Upper lobe of right lung (tissue), 1 donor: Measurements from ENCODE around the gene MTHFSD. TPM values are rescaled to one million over a fixed set of nuclear protein-coding genes. Genes with fewer than 3 reads are reported as not detected.
A peak's percentile ranks its signal among the peaks of the same experiment; 100 is the strongest.

ENCODE experiments used
- ATAC-seq: fragments of 200-7000 bp; cut with Tn5 transposase; one replicate; pipeline ENCODE4 v1.9.1; 2020; ENCODE audit warnings: mild to moderate bottlenecking, moderate library complexity
- DNase-seq: peaks from one replicate; pipeline ENCODE4 v3.0.0-alpha.2; 2020
- H3K27ac ChIP-seq: fragments of 200-600 bp; one replicate; pipeline ENCODE4 v1.8.0; 2022
- H3K27me3 ChIP-seq: fragments of 200-600 bp; one replicate; pipeline ENCODE4 v1.8.0; 2022; ENCODE audit warnings: mild to moderate bottlenecking
- H3K36me3 ChIP-seq: fragments of 200-600 bp; one replicate; pipeline ENCODE4 v1.8.0; 2022
- H3K4me1 ChIP-seq: fragments of 200-600 bp; one replicate; pipeline ENCODE4 v1.8.0; 2022
- H3K4me3 ChIP-seq: fragments of 200-600 bp; one replicate; pipeline ENCODE4 v1.8.0; 2022; ENCODE audit warnings: mild to moderate bottlenecking
- H3K9me3 ChIP-seq: fragments of 200-600 bp; one replicate; pipeline ENCODE4 v1.8.0; 2022
- intact Hi-C: fragments of 100-400 bp; cut with DNase I; formaldehyde crosslinking; loops from one replicate; pipeline ENCODE4 v1.11.0; 2022
- long read RNA-seq: library from polyadenylated mRNA; unstranded; transcript quantifications from one replicate; pipeline ENCODE4 v2.0.0, GENCODE V29; 2021
- total RNA-seq: library from RNA; stranded (reverse); fragmentation: NEBNext Ultra II Directional; extraction: Animal tissue kit (Norgen Biotek cat#: 25700); gene quantifications from one replicate; pipeline ENCODE4 v1.2.1, GENCODE V29; 2021
- TF ChIP-seq, protein P1 (sequence below): fragments of 200-600 bp; IDR thresholded peaks from one replicate; pipeline ENCODE4 v1.8.0; 2022; ENCODE audit warnings: antibody characterized with exemption
- donor health status: DM: no; HTN: yes; CAD: no; lungs with severe emphysema.

Gene MTHFSD, protein sequence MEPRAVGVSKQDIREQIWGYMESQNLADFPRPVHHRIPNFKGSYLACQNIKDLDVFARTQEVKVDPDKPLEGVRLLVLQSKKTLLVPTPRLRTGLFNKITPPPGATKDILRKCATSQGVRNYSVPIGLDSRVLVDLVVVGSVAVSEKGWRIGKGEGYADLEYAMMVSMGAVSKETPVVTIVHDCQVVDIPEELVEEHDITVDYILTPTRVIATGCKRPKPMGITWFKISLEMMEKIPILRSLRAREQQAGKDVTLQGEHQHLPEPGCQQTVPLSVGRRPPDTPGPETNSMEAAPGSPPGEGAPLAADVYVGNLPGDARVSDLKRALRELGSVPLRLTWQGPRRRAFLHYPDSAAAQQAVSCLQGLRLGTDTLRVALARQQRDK
- 18.7 TPM for total RNA-seq
- long read RNA-seq, partial matches to known transcripts: 2 of 13 reads
- long read RNA-seq, other reads (novel, unspliced or antisense): 4 of 13 reads

DNA sequence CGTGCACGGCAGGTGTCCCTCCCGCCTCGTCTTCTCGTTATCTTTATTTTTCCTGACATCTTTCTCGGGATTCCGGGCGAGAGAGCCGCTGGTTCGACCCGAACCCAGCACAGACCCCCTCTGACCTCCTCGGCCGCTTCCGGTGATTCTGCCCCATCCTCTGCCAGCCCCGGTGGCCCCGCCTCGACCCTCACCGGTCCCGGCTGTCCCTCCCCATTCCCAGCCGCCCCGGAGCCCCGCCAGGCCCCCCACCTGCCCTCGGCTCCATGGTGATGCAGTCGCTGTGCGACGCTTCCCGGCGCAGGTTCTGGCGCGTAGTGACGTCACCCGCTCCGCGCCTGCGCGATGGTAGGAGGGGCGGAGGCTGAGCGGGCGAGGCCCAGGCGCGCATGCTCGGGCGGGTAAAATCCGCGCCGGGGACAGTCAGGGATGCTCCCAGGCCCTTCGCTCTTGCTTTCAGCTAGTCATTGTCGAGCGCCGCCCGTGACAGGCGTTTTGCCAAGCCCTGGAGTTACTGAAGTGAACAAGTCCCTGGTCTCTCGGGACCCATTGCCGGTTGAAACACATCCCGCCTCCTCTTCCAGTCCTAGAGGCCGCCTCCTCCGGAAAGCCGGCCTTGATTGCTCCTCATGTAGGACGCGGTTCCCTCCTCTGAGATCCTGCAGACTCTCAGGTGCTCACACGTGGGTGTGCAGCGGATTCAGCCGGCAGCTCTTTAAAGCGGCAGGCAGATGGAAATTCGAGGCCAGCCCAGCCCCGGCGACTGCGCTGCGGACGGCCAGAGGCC lies at the start of gene MTHFSD:
TSS of gene MTHFSD (minus strand) at position 319 of the 787 bp plus-strand sequence. CDS start at position 268, 51 bp downstream.
- ATAC-seq (peak; percentile 98), DNase-seq (peak; percentile 97)
- peak within 1 kb of the TSS; percentile 89 for H3K27ac ChIP-seq
- peak within 1 kb of the TSS; percentile 71 for H3K4me3 ChIP-seq
- no peaks in the 10 kb centered on the region for H3K9me3 ChIP-seq
- peaks cover 12% of the 10 kb centered on the region for H3K4me1 ChIP-seq
- TF ChIP-seq, protein P1, sequence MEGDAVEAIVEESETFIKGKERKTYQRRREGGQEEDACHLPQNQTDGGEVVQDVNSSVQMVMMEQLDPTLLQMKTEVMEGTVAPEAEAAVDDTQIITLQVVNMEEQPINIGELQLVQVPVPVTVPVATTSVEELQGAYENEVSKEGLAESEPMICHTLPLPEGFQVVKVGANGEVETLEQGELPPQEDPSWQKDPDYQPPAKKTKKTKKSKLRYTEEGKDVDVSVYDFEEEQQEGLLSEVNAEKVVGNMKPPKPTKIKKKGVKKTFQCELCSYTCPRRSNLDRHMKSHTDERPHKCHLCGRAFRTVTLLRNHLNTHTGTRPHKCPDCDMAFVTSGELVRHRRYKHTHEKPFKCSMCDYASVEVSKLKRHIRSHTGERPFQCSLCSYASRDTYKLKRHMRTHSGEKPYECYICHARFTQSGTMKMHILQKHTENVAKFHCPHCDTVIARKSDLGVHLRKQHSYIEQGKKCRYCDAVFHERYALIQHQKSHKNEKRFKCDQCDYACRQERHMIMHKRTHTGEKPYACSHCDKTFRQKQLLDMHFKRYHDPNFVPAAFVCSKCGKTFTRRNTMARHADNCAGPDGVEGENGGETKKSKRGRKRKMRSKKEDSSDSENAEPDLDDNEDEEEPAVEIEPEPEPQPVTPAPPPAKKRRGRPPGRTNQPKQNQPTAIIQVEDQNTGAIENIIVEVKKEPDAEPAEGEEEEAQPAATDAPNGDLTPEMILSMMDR: no peak
- H3K36me3 ChIP-seq: peaks cover 6% of the 10 kb centered on the region
- intact Hi-C loops: no loop called here
- peaks cover 13% of the 10 kb centered on the region for H3K27me3 ChIP-seq

DNA sequence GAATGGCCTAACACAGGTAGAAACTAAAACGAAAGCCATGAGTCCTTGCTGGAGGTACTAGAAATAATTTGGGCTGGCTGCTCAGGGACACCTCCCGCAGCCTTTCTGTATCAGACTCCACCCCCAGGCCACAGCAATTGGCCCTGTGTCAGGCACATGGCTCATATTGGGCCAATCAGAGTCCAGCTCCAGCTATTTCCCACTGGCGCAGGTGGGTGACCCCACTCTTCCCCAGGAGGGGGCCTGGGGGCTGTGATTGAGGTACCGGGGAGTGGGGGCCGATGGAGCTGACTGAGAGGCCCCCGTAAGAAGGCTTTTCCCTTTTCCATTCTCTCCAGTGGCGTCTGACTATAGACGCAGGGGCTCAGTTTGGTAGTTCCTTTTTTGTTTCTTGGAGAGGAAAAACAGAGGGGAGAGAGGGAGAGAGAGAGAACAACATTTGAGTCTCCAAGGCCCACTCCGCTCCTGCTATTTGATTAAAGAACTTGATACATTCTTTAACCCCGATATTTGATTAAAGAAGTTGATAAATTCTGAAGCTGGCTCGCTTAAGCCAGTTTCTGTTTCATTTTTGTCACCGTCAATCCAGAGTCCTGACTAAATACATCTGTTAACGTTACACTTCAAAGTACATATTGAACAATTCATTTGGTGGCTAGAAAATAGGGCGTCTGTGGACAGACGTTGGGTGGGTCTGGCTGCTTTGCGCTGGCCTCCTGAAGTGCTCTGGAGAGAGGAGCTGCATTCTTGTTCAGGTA lies 49.6 kb upstream of the MTHFSD start:
- Histone ChIP-seq H3K36me3 (no peaks in the 10 kb centered on the region), H3K4me3 (peak overlapping the region; percentile 37), H3K27ac (no peak overlapping the region), H3K4me1 (no peaks in the 10 kb centered on the region), H3K27me3 (peaks cover 4% of the 10 kb centered on the region), H3K9me3 (no peaks in the 10 kb centered on the region)
- TF ChIP-seq, protein P1: no peak
- intact Hi-C loops: no loop called here
- no peak for DNase-seq
- peak; percentile 78 for ATAC-seq

DNA sequence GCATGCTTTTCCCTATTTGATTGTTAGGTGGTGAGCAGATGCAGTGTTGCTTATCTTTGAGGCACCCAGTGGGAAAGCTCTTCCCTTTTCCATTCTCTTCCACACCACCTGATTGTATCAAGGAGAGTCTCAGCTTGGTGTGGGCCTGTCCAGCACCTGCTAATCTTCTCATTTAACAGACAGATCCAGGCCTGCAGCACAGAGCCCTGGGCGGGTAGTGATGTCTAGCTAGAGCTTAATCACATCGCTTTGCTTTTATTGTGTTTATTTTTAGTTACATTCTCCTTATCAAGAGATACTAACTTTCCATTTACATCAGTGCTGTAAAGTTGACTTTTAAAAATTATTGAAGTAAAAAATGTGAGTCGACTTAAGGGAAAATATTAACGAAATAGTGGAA lies 47.5 kb upstream of the MTHFSD start:
- H3K4me1 ChIP-seq: no peaks in the 10 kb centered on the region
- ATAC-seq (no peak), DNase-seq (no peak)
- intact Hi-C loops: no loop called here
- no peaks in the 10 kb centered on the region for H3K36me3 ChIP-seq
- TF ChIP-seq, protein P1: no peak
- H3K9me3 ChIP-seq: no peaks in the 10 kb centered on the region
- no peak overlapping the region for H3K4me3 ChIP-seq
- no peak overlapping the region for H3K27ac ChIP-seq
- peaks cover 4% of the 10 kb centered on the region for H3K27me3 ChIP-seq

DNA sequence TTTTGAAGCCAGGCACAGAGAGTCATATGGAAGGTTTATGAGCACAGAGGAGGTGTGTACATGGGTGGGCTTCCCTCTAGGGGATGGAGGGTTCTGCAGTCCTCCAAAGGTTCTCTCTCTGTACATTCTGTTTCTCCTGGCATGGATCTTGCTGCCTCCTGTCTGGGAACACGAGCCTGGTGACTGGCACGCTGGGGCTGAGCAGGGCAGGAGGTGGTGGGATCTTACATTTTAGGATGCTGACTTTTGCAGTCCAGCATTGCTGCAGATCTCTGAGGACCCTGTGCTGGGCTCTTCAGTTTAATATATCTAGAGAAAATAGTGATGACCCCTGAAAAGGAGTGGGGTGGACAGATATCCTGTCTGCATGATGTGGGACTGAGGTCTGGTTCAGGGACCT lies 46.3 kb upstream of the MTHFSD start:
- no peaks in the 10 kb centered on the region for H3K4me1 ChIP-seq
- no peak for DNase-seq
- no peak for ATAC-seq
- H3K36me3 ChIP-seq: no peaks in the 10 kb centered on the region
- H3K9me3 ChIP-seq: no peaks in the 10 kb centered on the region
- H3K27me3 ChIP-seq: peaks cover 4% of the 10 kb centered on the region
- no peak overlapping the region for H3K27ac ChIP-seq
- intact Hi-C loops: no loop called here
- no peak overlapping the region for H3K4me3 ChIP-seq
- TF ChIP-seq, protein P1: no peak
